Panc1 (cell line): ENCODE results near the gene MGMT.

Source experiments
- CTCF ChIP-seq: fragments of 450-650 bp; IDR thresholded peaks from 2 replicates; pipeline ENCODE4 v1.5.1; 2017; ENCODE audit warnings: mild to moderate bottlenecking
- POLR2AphosphoS5 ChIP-seq: IDR thresholded peaks from 2 replicates; pipeline ENCODE4 v1.6.1; 2012; ENCODE audit warnings: mild to moderate bottlenecking, low read depth, low read length, moderate library complexity
- REST ChIP-seq, 2 experiments: IDR thresholded peaks; 2 replicates each; pipeline ENCODE4 v1.6.1; 2011 to 2012; ENCODE audit warnings: low read depth in 2 of 2, control low read depth in 1 of 2, low read length in 1 of 2, mild to moderate bottlenecking in 1 of 2, moderate library complexity in 1 of 2; ENCODE audit not compliant: insufficient read depth in 1 of 2
- SIN3A ChIP-seq: IDR thresholded peaks from 2 replicates; pipeline ENCODE4 v1.6.1; 2012; ENCODE audit warnings: low read depth, mild to moderate bottlenecking, low read length, moderate library complexity, borderline replicate concordance; ENCODE audit not compliant: insufficient read depth
- TCF7L2 ChIP-seq: IDR thresholded peaks from 2 replicates; pipeline ENCODE4 v1.6.1; 2011; ENCODE audit warnings: mild to moderate bottlenecking, low read depth, low read length, inconsistent platforms

GRCh38 chr10:129807211-129807610, 340.2 kb downstream of the MGMT start:
- TF ChIP-seq CTCF, result no peak
- TF ChIP-seq SIN3A, result no peak
- TF ChIP-seq POLR2AphosphoS5, result no peak
- TF ChIP-seq REST (IDR thresholded peaks at IDR 0.05; ENCODE audit: insufficient read depth in 1 of 2, low read depth in 2 of 2, low read length in 1 of 2), result no peak
- no peak for TF ChIP-seq TCF7L2
